GM12865 (cell line): ENCODE results near the gene PYGO2.

ENCODE experiments used
- DNase-seq: peaks from one replicate; pipeline ENCODE4 v3.0.0; 2010; ENCODE audit warnings: low read depth
- H3K4me3 ChIP-seq: 2 replicates; pipeline ENCODE4 v1.5.1; 2011; ENCODE audit warnings: mild to moderate bottlenecking, low read depth, low read length, control low read depth
- CTCF ChIP-seq: IDR thresholded peaks from 2 replicates; pipeline ENCODE4 v1.5.1; 2011; ENCODE audit warnings: low read length, control low read depth, low read depth, inconsistent platforms; ENCODE audit not compliant: insufficient read depth; ENCODE audit errors: missing control alignments

Gene PYGO2

GRCh38 chr1:155003766-155004351, 42.3 kb upstream of the PYGO2 start:
- H3K4me3 ChIP-seq, result peak overlapping the region; percentile 72
- peak; percentile 86 for DNase-seq
- no peak for TF ChIP-seq CTCF

- no peak for TF ChIP-seq CTCF
- DNase-seq, result no peak
These were observed 41.7 kb upstream of the PYGO2 start for GRCh38 chr1:155003227-155003765.

GRCh38 chr1:155002464-155003226, 41.1 kb upstream of the PYGO2 start, which contains the start of gene ZBTB7B:
Gene ZBTB7B, plus strand, starts transcription at chr1:155002802. Its CDS starts 11,859 bp downstream, at chr1:155014661.
- TF ChIP-seq CTCF, result no peak
- peak; percentile 48 for DNase-seq
- peak within 1 kb of the TSS; percentile 84 for H3K4me3 ChIP-seq

More at GRCh38 chr1:155003227-155003765, 41.7 kb upstream of the PYGO2 start:
- H3K4me3 ChIP-seq, result peak overlapping the region; percentile 72

- H3K4me3 ChIP-seq, result peak overlapping the region; percentile 84
- peak; percentile 99 for DNase-seq
- peak; percentile 47 for TF ChIP-seq CTCF
These were observed 40.3 kb upstream of the PYGO2 start for GRCh38 chr1:155001675-155002463.

- DNase-seq, result no peak
- peak overlapping the region; percentile 84 for H3K4me3 ChIP-seq
- TF ChIP-seq CTCF, result no peak
These were observed 39.8 kb upstream of the PYGO2 start for GRCh38 chr1:155001425-155001674.

- peak overlapping the region; percentile 84 for H3K4me3 ChIP-seq
- TF ChIP-seq CTCF, result peak; percentile 1
- DNase-seq, result peak; percentile 95
These were observed 39.3 kb upstream of the PYGO2 start for GRCh38 chr1:155000726-155001424.
